Activated naive CD8-positive, alpha-beta T cell treated with anti-CD3 and anti-CD28 coated beads, Interleukin-2, amount 50 U/mL, for 24 hours (primary cell): ENCODE measurements around the gene PLXNB2.

Experiments used
- ATAC-seq: fragments of 150-1000 bp; cut with Tn5 transposase; one replicate; pipeline ENCODE4 v1.10.0; 2021
- DNase-seq: peaks from one replicate; pipeline ENCODE4 v3.0.0; 2021
- H3K27ac Mint-ChIP-seq: one replicate; pipeline ENCODE4 v1.8.0; 2021; ENCODE audit warnings: mild to moderate bottlenecking, mixed read lengths
- H3K27me3 Mint-ChIP-seq: one replicate; pipeline ENCODE4 v1.8.0; 2021; ENCODE audit warnings: mixed read lengths
- H3K36me3 Mint-ChIP-seq: one replicate; pipeline ENCODE4 v1.8.0; 2021; ENCODE audit warnings: low read depth, mixed read lengths
- H3K4me1 Mint-ChIP-seq: one replicate; pipeline ENCODE4 v1.8.0; 2021; ENCODE audit warnings: mixed read lengths
- H3K4me3 Mint-ChIP-seq: one replicate; pipeline ENCODE4 v1.8.0; 2021; ENCODE audit warnings: mild to moderate bottlenecking, moderate library complexity, mixed read lengths
- H3K9me3 Mint-ChIP-seq: one replicate; pipeline ENCODE4 v1.8.0; 2021; ENCODE audit warnings: mixed read lengths

PLXNB2 gene

GRCh38 chr22:50300620-50301257 lies 6.7 kb downstream of the PLXNB2 start:
- Mint-ChIP-seq H3K27ac (no peak overlapping the region), H3K36me3 (no peaks in the 10 kb centered on the region), H3K4me3 (no peak overlapping the region), H3K9me3 (no peaks in the 10 kb centered on the region), H3K27me3 (no peaks in the 10 kb centered on the region), H3K4me1 (peaks cover 7% of the 10 kb centered on the region)
- ATAC-seq (no peak), DNase-seq (no peak)

- no peak overlapping the region for H3K27ac Mint-ChIP-seq
- H3K36me3 Mint-ChIP-seq: no peaks in the 10 kb centered on the region
- H3K4me1 Mint-ChIP-seq: peaks cover 7% of the 10 kb centered on the region
- ATAC-seq (no peak), DNase-seq (no peak)
- no peaks in the 10 kb centered on the region for H3K27me3 Mint-ChIP-seq
- H3K4me3 Mint-ChIP-seq: no peak overlapping the region
- no peaks in the 10 kb centered on the region for H3K9me3 Mint-ChIP-seq
Measured at GRCh38 chr22:50299785-50300619, 7.4 kb downstream of the PLXNB2 start.

- DNase-seq (no peak), ATAC-seq (no peak)
- H3K36me3 Mint-ChIP-seq: no peaks in the 10 kb centered on the region
- no peaks in the 10 kb centered on the region for H3K27me3 Mint-ChIP-seq
- H3K4me1 Mint-ChIP-seq: peaks cover 5% of the 10 kb centered on the region
- H3K9me3 Mint-ChIP-seq: no peaks in the 10 kb centered on the region
- H3K4me3 Mint-ChIP-seq: no peak overlapping the region
- no peak overlapping the region for H3K27ac Mint-ChIP-seq
Measured at GRCh38 chr22:50298937-50299784, 8.3 kb downstream of the PLXNB2 start.

- Mint-ChIP-seq H3K36me3 (no peaks in the 10 kb centered on the region), H3K9me3 (no peaks in the 10 kb centered on the region), H3K27me3 (no peaks in the 10 kb centered on the region), H3K4me1 (peaks cover 3% of the 10 kb centered on the region), H3K4me3 (no peak overlapping the region), H3K27ac (no peak overlapping the region)
- DNase-seq: no peak
- ATAC-seq: no peak
Measured at GRCh38 chr22:50298266-50298637, 9.2 kb downstream of the PLXNB2 start.

- H3K27ac Mint-ChIP-seq: no peak overlapping the region
Measured at GRCh38 chr22:50297510-50298265, 9.8 kb downstream of the PLXNB2 start.

GRCh38 chr22:50296658-50297490 lies 10.6 kb downstream of the PLXNB2 start:
- no peaks in the 10 kb centered on the region for H3K9me3 Mint-ChIP-seq
- H3K27ac Mint-ChIP-seq: no peak overlapping the region
- no peak for DNase-seq

More at GRCh38 chr22:50297510-50298265, 9.8 kb downstream of the PLXNB2 start:
- peaks cover 3% of the 10 kb centered on the region for H3K27me3 Mint-ChIP-seq
- peaks cover 7% of the 10 kb centered on the region for H3K4me1 Mint-ChIP-seq
- DNase-seq (no peak), ATAC-seq (no peak)
- no peaks in the 10 kb centered on the region for H3K36me3 Mint-ChIP-seq
- H3K9me3 Mint-ChIP-seq: no peaks in the 10 kb centered on the region
- H3K4me3 Mint-ChIP-seq: no peak overlapping the region

GRCh38 chr22:50294319-50294656 lies 13.2 kb downstream of the PLXNB2 start:
- Mint-ChIP-seq H3K27ac (no peak overlapping the region), H3K9me3 (no peaks in the 10 kb centered on the region), H3K4me1 (peaks cover 14% of the 10 kb centered on the region), H3K36me3 (no peaks in the 10 kb centered on the region), H3K27me3 (peaks cover 6% of the 10 kb centered on the region), H3K4me3 (peak overlapping the region; percentile 42)
- ATAC-seq (no peak), DNase-seq (no peak)

More at GRCh38 chr22:50296658-50297490, 10.6 kb downstream of the PLXNB2 start:
- no peak overlapping the region for H3K4me3 Mint-ChIP-seq
- peaks cover 6% of the 10 kb centered on the region for H3K27me3 Mint-ChIP-seq
- no peak for ATAC-seq
- H3K4me1 Mint-ChIP-seq: peaks cover 14% of the 10 kb centered on the region
- no peaks in the 10 kb centered on the region for H3K36me3 Mint-ChIP-seq

- H3K27me3 Mint-ChIP-seq: peaks cover 6% of the 10 kb centered on the region
- H3K4me3 Mint-ChIP-seq: peak overlapping the region; percentile 42
- no peaks in the 10 kb centered on the region for H3K36me3 Mint-ChIP-seq
- peak; percentile 46 for DNase-seq
- H3K9me3 Mint-ChIP-seq: no peaks in the 10 kb centered on the region
- peaks cover 14% of the 10 kb centered on the region for H3K4me1 Mint-ChIP-seq
- peak; percentile 37 for ATAC-seq
- H3K27ac Mint-ChIP-seq: no peak overlapping the region
Measured at GRCh38 chr22:50293441-50294318, 13.8 kb downstream of the PLXNB2 start.

- Mint-ChIP-seq H3K27ac (peak overlapping the region; percentile 15), H3K4me1 (peaks cover 14% of the 10 kb centered on the region), H3K9me3 (no peaks in the 10 kb centered on the region), H3K36me3 (no peaks in the 10 kb centered on the region), H3K27me3 (peaks cover 6% of the 10 kb centered on the region), H3K4me3 (peak overlapping the region; percentile 70)
- ATAC-seq: peak; percentile 36
- DNase-seq: peak; percentile 42
Measured at GRCh38 chr22:50292643-50293440, 14.6 kb downstream of the PLXNB2 start.

- Mint-ChIP-seq H3K36me3 (no peaks in the 10 kb centered on the region), H3K27me3 (peaks cover 6% of the 10 kb centered on the region), H3K4me3 (no peak overlapping the region), H3K9me3 (no peaks in the 10 kb centered on the region), H3K27ac (no peak overlapping the region), H3K4me1 (peaks cover 14% of the 10 kb centered on the region)
- DNase-seq (no peak), ATAC-seq (no peak)
Measured at GRCh38 chr22:50289942-50290630, 17.4 kb downstream of the PLXNB2 start.

GRCh38 chr22:50289151-50289941 lies 18.1 kb downstream of the PLXNB2 start:
- Mint-ChIP-seq H3K36me3 (no peaks in the 10 kb centered on the region), H3K27ac (no peak overlapping the region), H3K4me1 (peaks cover 14% of the 10 kb centered on the region), H3K9me3 (no peaks in the 10 kb centered on the region), H3K4me3 (no peak overlapping the region), H3K27me3 (peaks cover 6% of the 10 kb centered on the region)
- DNase-seq (no peak), ATAC-seq (no peak)
